Activated naive CD4-positive, alpha-beta T cell treated with Interleukin-2 at 50 U/mL for 16 hours (primary cell): ENCODE results near the gene ASCC1.
"Not testable (repeated sequence)": the region's sequence is repeated elsewhere in the genome, so short reads cannot be mapped to it uniquely, and the experiment has no call there.

Experiments used
- DNase-seq: peaks from one replicate; pipeline ENCODE4 v3.0.0-alpha.2; 2020

Gene ASCC1

DNA sequence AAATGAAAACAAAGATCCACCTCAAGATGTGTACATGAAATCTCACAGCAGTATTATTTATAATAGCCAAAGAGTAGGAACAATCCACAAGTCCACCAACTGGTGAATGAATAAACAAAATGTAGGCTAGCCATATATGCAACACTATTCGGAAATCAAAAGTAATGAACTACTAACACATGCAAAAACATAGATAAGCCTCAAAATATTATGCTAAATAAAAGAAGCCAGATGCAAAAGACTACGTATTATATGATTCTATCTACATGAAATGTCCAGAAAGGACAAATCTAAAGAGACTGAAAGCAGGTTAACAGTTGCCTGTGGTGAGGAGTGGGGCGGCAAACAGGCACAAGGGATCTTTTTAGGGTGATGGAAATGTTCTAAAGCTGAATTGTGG lies 49.0 kb downstream of the ASCC1 start:
- DNase-seq, result no peak

GRCh38 chr10:72164617-72165016 lies 51.5 kb downstream of the ASCC1 start:
- no peak for DNase-seq

- DNase-seq, result no peak
Observed at GRCh38 chr10:72162978-72163377, 53.1 kb downstream of the ASCC1 start.

DNA sequence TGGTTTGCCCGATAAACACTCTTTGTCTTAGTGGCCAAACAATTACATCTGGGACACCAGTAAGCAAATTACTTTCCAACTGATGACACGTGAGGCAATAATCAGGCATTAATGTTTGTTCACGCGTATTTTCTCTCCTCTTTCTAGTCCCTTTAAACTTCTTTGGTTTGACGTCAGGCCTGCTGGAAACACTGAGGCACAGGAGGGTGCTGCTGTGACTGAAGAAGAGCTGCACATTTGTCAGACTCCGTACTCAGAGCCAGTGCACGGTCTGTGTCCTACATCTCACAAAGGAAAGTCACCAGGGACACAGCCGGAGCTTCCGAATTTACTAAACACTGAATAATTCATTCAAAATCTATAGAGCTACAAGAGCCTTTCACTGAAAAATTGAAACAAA lies 57.9 kb downstream of the ASCC1 start:
- no peak for DNase-seq

DNA sequence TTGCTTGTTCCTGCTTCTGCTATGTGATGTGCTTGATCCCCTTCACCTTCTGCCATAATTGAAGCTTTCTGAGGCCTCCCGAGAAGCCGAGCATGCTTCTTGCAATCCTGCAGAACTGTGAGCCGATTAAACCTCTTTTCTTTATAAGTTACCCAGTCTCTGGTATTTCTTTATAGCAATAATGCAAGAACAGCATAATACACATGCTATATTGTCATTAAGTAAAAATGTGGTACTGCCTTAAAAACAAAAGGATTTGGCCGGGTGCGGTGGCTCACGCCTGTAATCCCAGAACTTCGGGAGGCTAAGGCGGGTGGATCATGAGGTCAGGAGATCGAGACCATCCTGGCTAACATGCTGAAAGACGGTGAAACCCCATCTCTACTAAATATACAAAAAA lies 59.9 kb downstream of the ASCC1 start:
- DNase-seq, result no peak

GRCh38 chr10:72152286-72152685 lies 63.8 kb downstream of the ASCC1 start:
- DNase-seq, result no peak

- not testable (repeated sequence) for DNase-seq
Observed at GRCh38 chr10:72150746-72151478, 65.2 kb downstream of the ASCC1 start.

- not testable (repeated sequence) for DNase-seq
Observed at GRCh38 chr10:72147324-72147584, 68.8 kb downstream of the ASCC1 start.

DNA sequence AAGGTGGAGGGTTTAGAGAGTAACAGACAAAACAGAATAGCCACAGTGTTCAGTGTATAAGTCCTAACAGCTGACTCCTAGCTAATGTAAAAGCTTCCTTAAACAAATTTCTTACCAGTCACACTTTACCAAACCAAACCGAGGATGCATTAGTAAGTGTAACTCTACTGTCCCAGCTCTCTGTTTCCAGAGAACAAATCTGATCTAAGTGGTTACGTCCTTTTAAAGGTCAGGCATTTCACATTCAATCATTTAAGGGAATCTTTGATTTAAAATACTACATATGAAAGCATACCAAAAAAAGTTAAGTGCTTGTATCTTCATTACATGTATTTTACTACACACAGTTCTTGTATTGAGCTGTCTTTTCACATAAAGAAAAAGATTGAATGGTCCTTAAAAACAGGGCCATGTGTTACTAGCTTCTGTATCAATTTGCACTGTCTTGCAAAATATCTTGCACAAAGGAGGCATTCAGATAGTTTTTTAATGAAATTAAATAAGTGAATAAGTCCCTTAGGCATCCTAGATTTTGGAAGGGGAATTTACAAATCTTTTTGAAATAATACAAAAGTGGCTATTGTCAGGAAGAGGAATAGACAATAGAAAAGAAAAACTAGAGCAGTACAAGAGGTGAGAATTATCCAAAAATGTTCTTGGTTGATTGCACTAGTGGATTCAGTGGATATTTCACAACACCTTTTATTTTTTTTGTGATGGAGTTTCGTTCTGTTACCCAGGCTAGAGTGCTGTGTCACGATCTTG lies 69.3 kb downstream of the ASCC1 start:
- no peak for DNase-seq

GRCh38 chr10:72146071-72146470 lies 70.0 kb downstream of the ASCC1 start:
- DNase-seq, result no peak

DNA sequence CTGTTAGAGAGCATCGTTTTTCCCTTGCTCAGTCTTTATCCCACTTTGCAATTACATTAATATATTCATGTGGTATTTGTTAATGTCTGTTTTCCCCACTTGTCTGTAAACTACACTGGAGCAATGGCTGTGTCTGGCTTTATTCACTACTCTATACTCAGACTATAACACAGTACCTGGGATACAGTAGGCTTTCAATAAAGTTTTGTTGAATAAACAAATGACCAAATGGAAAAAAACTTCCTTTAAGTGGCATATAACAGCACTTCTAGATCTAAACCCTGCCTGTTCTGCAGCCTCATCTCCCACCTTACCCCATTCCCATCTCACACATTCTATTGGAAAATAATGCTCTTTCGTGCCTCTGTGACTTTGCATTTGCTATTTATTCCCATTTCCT lies 70.4 kb downstream of the ASCC1 start:
- DNase-seq, result no peak

- no peak for DNase-seq
Observed at GRCh38 chr10:72140850-72141249, 75.2 kb downstream of the ASCC1 start.

DNA sequence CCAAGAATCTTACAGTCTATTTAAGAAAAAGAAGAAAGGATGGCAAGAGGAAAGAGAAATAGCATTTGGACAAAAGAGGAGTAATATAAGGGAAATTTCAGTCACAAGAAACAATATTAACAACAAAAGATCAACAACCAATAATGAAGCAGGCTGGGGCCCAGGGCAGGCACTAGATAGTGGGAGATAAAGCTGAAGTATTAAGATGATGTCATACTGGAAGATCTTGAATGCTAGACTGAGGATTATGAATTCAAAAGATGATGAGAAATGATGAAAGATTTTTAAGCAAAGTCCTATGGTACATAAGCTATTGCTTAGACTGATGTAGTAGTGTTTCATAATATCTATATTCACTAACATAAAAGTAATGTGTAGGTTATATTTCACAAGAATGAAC lies 75.9 kb downstream of the ASCC1 start:
- no peak for DNase-seq

GRCh38 chr10:72137583-72137982 lies 78.5 kb downstream of the ASCC1 start:
- DNase-seq, result no peak

DNA sequence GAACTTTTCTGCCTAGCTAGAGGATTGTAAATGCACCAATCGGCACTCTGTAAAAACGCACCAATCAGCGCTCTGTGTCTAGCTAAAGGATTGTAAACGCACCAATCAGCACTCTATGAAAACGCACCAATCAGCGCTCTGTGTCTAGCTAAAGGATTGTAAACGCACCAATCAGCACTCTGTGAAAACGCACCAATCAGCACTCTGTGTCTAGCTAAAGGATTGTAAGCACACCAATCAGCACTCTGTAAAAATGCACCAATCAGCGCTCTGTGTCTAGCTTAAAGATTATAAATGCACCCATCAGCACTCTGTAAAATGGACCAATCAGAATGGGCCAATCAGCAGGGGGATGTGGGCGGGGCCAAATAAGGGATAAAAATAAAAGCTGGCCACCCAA lies 79.9 kb downstream of the ASCC1 start:
- not testable (repeated sequence) for DNase-seq

- no peak for DNase-seq
Observed at GRCh38 chr10:72134785-72135767, 81.0 kb downstream of the ASCC1 start.

DNA sequence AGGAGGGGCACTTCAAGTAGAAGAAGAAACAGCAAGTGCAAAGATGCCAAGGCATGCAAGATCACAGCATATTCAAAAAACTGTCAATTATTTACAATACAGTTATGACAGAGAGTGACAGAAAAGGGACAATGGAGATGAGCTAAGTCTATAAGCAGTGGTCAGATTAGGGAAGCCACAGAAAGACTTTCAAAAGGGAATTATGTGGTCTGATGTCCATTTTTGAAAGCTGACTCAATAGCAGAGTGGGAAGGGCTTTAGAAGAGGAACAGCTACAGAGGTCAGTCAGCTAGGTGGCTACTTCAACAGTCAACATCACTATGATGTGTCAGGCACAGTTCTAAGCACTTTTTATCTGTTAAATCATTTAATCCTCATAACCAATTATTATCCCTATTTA lies 82.6 kb downstream of the ASCC1 start:
- DNase-seq, result no peak

GRCh38 chr10:72132854-72133253 lies 83.2 kb downstream of the ASCC1 start:
- no peak for DNase-seq

GRCh38 chr10:72127571-72127970 lies 88.5 kb downstream of the ASCC1 start:
- DNase-seq, result no peak

GRCh38 chr10:72126872-72127232 lies 89.2 kb downstream of the ASCC1 start:
- no peak for DNase-seq

DNA sequence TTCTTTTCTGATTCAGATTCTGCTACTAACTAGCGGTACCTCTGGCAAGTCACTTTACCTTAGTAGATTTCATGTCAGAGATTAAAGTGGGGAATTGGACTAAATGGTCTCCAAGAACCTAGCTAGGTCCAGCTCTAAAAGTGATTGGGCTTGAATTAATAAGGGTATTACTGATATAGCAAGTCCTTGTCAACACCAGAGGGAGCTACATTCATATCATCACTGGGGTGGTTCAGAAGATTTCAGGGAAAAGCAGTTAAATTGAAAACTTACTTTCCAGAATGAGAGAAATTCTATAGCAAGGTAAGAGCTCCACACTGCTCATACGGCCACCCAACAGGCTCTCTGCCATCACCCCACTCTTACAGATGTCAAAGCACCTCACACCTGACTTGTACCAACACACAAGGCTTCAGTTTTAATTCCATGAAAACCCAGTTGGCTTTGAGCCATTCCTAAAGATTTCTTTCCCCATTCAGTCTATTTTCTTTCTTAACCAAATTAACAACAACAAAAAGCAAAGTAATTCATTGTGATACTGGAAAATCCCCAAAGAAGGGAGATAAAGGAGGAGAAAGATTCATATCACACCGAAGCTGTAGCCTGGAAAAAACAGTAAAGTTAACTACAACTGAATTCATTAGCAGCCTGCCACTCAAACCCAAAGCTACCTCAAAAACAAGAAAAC lies 89.7 kb downstream of the ASCC1 start:
- DNase-seq, result no peak

- DNase-seq, result no peak
Observed at GRCh38 chr10:72124989-72125388, 91.1 kb downstream of the ASCC1 start.

DNA sequence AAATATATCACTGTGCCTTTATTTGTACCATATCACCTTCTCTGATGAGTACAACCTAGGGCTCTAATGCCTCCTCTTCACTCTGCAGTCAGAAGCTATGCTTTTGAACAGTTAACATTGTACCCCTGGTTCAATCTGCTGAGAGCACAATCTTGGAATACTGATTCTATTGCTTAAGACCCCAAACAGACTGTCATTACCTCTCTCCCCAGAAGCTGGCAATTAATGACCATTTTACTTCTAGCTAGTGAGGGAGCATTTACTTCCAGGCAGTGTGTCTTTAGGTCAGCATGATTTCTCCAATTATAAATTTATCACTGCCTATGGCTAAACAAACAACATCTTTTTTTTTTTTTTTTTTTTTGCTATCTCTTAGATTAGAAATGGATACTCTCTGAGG lies 91.7 kb downstream of the ASCC1 start:
- no peak for DNase-seq
